ENCODE results near the gene AATF. TPM values are rescaled to one million over a fixed set of nuclear protein-coding genes. Genes with fewer than 3 reads are reported as not detected.
A peak's percentile ranks its signal among the peaks of the same experiment; 100 is the strongest.

The AATF gene
- polyA plus RNA-seq, 1 donor from 2014 or later = 12.7 TPM

- Histone ChIP-seq H3K27ac (ENCODE audit: low read length) (no peak overlapping the region), H3F3A (ENCODE audit: insufficient read depth, low read length, poor library complexity, severe bottlenecking) (no peaks in the 10 kb centered on the region), H3K79me2 (replicated peaks; ENCODE audit: insufficient read depth, low read length) (no peaks in the 10 kb centered on the region), H3K4me3 (ENCODE audit: low read length) (no peak overlapping the region), H4K20me1 (ENCODE audit: insufficient read depth) (no peaks in the 10 kb centered on the region), H3K27me3 (ENCODE audit: insufficient read depth, low read depth, low read length) (peaks cover 97% of the 10 kb centered on the region), H3K9me2 (ENCODE audit: insufficient read depth, low read length) (no peaks in the 10 kb centered on the region), H3K9ac (ENCODE audit: low read length) (no peak overlapping the region), H3K36me3 (ENCODE audit: insufficient read depth, low read length) (no peaks in the 10 kb centered on the region), H3K4me2 (ENCODE audit: low read length) (no peak overlapping the region), H3K9me3 (ENCODE audit: low read length) (no peaks in the 10 kb centered on the region), H2AFZ (ENCODE audit: low read depth, low read length) (no peak overlapping the region)
- TF ChIP-seq TAF1 (IDR thresholded peaks at IDR 0.05; ENCODE audit: low read depth) (no peak), RAD21 (conservative IDR thresholded peaks at IDR 0.05) (no peak), MXI1 (conservative IDR thresholded peaks at IDR 0.05; ENCODE audit: poor library complexity, severe bottlenecking) (no peak), EZH2 (IDR thresholded peaks at IDR 0.05; ENCODE audit: borderline replicate concordance, insufficient read depth, low read length, poor library complexity, severe bottlenecking) (no peak), REST (IDR thresholded peaks at IDR 0.05; ENCODE audit: borderline replicate concordance) (no peak), POLR2AphosphoS5 (IDR thresholded peaks at IDR 0.05) (no peak), CTCF (IDR thresholded peaks at IDR 0.05; ENCODE audit: poor library complexity, severe bottlenecking) (no peak), SMC3 (conservative IDR thresholded peaks at IDR 0.05; ENCODE audit: poor library complexity) (no peak), EP300 (conservative IDR thresholded peaks at IDR 0.05; ENCODE audit: poor library complexity, severe bottlenecking) (no peak)
Observed at GRCh38 chr17:36931096-36931696, 17.6 kb upstream of the AATF start.

GRCh38 chr17:36931697-36932382 lies 16.9 kb upstream of the AATF start:
- Histone ChIP-seq H3K9ac (ENCODE audit: low read length) (no peak overlapping the region), H3K9me2 (ENCODE audit: insufficient read depth, low read length) (no peaks in the 10 kb centered on the region), H3K27ac (ENCODE audit: low read length) (no peak overlapping the region), H4K20me1 (ENCODE audit: insufficient read depth) (no peaks in the 10 kb centered on the region), H3K4me3 (ENCODE audit: low read length) (no peak overlapping the region), H3K4me2 (ENCODE audit: low read length) (no peak overlapping the region), H2AFZ (ENCODE audit: low read depth, low read length) (no peak overlapping the region), H3K9me3 (ENCODE audit: low read length) (no peaks in the 10 kb centered on the region), H3F3A (ENCODE audit: insufficient read depth, low read length, poor library complexity, severe bottlenecking) (no peaks in the 10 kb centered on the region), H3K36me3 (ENCODE audit: insufficient read depth, low read length) (no peaks in the 10 kb centered on the region), H3K79me2 (replicated peaks; ENCODE audit: insufficient read depth, low read length) (no peaks in the 10 kb centered on the region), H3K27me3 (ENCODE audit: insufficient read depth, low read depth, low read length) (peaks cover 98% of the 10 kb centered on the region)
- TF ChIP-seq POLR2AphosphoS5 (IDR thresholded peaks at IDR 0.05) (peak; percentile 14), MXI1 (conservative IDR thresholded peaks at IDR 0.05; ENCODE audit: poor library complexity, severe bottlenecking) (no peak)
